Spleen (tissue), 11 donors: Measurements from ENCODE around the gene RNFT2. TPM values are rescaled to one million over a fixed set of nuclear protein-coding genes. Genes with fewer than 3 reads are reported as not detected.

Experiments used
- DNase-seq: peaks from one replicate; pipeline ENCODE4 v3.0.0-alpha.2; 2020
- H3K27ac ChIP-seq, 8 donors: fragments of 200-600 bp; sonication (generic) in 7 of 8; 1 replicate in 4 of 8; 2 replicates in 4 of 8; pipeline versions ENCODE4 v1.5.0 to v1.8.0; 2016 to 2021; ENCODE audit warnings: inconsistent platforms in 4 of 8, mild to moderate bottlenecking in 4 of 8, moderate library complexity in 1 of 8
- H3K27me3 ChIP-seq, 7 donors: fragments of 200-600 bp; sonication (generic) in 6 of 7; replicated peaks in 1 of 7; 1 replicate in 4 of 7; 2 replicates in 3 of 7; pipeline versions ENCODE4 v1.5.0 to v1.8.0; 2016 to 2021; ENCODE audit warnings: inconsistent platforms in 3 of 7, mild to moderate bottlenecking in 1 of 7
- H3K36me3 ChIP-seq, 6 donors: fragments of 200-600 bp; sonication (generic) in 5 of 6; 1 replicate in 4 of 6; 2 replicates in 2 of 6; pipeline versions ENCODE4 v1.5.0 to v1.8.0; 2016 to 2021; ENCODE audit warnings: inconsistent platforms in 2 of 6
- H3K4me1 ChIP-seq, 6 donors: fragments of 200-600 bp; sonication (generic) in 5 of 6; 1 replicate in 3 of 6; 2 replicates in 3 of 6; pipeline versions ENCODE4 v1.5.0 to v1.8.0; 2016 to 2021; ENCODE audit warnings: inconsistent platforms in 3 of 6
- H3K4me3 ChIP-seq, 8 donors: fragments of 200-600 bp; sonication (generic) in 7 of 8; 1 replicate in 4 of 8; 2 replicates in 4 of 8; pipeline versions ENCODE4 v1.5.0 to v1.8.0; 2016 to 2021; ENCODE audit warnings: inconsistent platforms in 4 of 8, mild to moderate bottlenecking in 4 of 8, moderate library complexity in 2 of 8
- H3K9me3 ChIP-seq, 8 donors: fragments of 200-600 bp; sonication (generic) in 7 of 8; 1 replicate in 4 of 8; 2 replicates in 4 of 8; pipeline versions ENCODE4 v1.5.0 to v1.8.0; 2016 to 2021; ENCODE audit warnings: inconsistent platforms in 4 of 8
- POLR2A ChIP-seq, 3 donors: fragments of 450-650 bp; IDR thresholded peaks; one replicate each; pipeline ENCODE4 v1.5.1; 2017; ENCODE audit warnings: antibody characterized with exemption in 3 of 3, mild to moderate bottlenecking in 1 of 3
- POLR2AphosphoS5 ChIP-seq, 3 donors: sonication (generic); formaldehyde crosslinking; IDR thresholded peaks; one replicate each; pipeline ENCODE4 v1.5.1; 2017; ENCODE audit warnings: antibody characterized with exemption in 3 of 3
- WGBS, 5 donors: extraction: QIAGEN DNeasy Blood & Tissue Kit in 3 of 5; methylation state at CpG; one replicate each; pipeline versions ENCODE4 v1.1.5 to v1.1.7; 2013 to 2018; 5-methylcytosine and 5-hydroxymethylcytosine counted together
- intact Hi-C: fragments of 100-400 bp; cut with DNase I; formaldehyde crosslinking; loops from one replicate; pipeline ENCODE4 v1.15.0; 2023; ENCODE audit warnings: low total_unique reads
- polyA plus RNA-seq, 3 donors: library from polyadenylated mRNA; stranded (reverse); fragments of 200-250 nt; gene quantifications; one replicate each; pipeline ENCODE4 v1.2.1, GENCODE V29; 2013
- total RNA-seq, 7 donors: library from RNA; depleted of rRNA in 3 of 7; stranded (reverse); fragments of >200 nt in 3 of 7; fragmentation: NEBNext Ultra II Directional in 4 of 7; extraction: Animal tissue kit (Norgen Biotek cat#: 25700) in 4 of 7; gene quantifications; one replicate each; pipeline versions ENCODE4 v1.1.0 to v1.2.1, GENCODE V29; 2016 to 2021
- TF ChIP-seq, protein P1 (sequence below), 11 experiments: fragments of 200-600 bp in 7 of 11; fragments of 450-650 bp in 4 of 11; sonication (generic) in 4 of 11; IDR thresholded peaks in 8 of 11; conservative IDR thresholded peaks in 3 of 11; 1 replicate in 7 of 11; 2 replicates in 4 of 11; pipeline versions ENCODE4 v1.4.0 to v1.8.0; 2016 to 2021; ENCODE audit warnings: antibody characterized with exemption in 11 of 11, inconsistent platforms in 4 of 11, mild to moderate bottlenecking in 1 of 11
- donor health status: healthy with polysubstance abuse.
- donor health status: DM: no; HTN: no; CAD: no; lungs with moderate emphysema.
- donor health status: DM: no; HTN: no; CAD: no.
- donor health status: Bipolar disorder and iron deficiency.
- donor health status: healthy.
- donor health status: DM: no; HTN: no; CAD: no.
- donor health status: DM: yes; HTN: yes; CAD: no.

RNFT2 gene
- total and polyA plus RNA-seq, 10 donors: 1.9 to 6.0 (median 3.8) TPM

DNA sequence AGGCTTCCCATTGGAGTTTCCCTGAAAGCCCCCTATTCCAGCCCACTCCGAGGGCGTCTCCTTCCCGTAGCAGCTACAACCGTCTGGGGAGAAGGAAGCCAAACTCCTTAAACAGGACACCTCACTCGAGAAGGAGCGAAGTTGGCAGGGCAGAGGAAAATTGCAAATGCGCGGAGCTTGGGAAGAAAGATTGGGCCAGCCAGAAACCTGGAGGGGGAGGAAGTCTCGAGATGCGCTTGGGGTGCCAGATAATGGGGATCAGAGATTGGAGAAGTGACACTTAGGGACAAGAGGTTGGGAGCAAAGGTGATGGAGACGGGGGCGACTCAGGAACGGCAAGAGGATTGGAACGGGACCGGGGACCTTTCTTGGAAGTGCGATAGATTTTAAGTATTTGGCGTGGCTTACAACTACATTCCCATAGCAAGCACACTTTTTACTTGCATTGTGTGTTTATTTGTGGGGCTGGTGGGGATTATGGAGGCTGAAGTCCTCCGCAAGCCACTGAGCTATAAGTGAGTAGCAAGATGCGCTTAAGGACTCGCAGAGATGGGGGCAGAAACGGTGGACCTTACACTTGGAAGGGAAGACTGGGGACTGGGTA, 142.2 kb downstream of the RNFT2 start:
- intact Hi-C loops: no loop called here
- TF ChIP-seq POLR2AphosphoS5 (IDR thresholded peaks at IDR 0.05): no peak
- no peak for TF ChIP-seq POLR2A (IDR thresholded peaks at IDR 0.05)
- TF ChIP-seq, protein P1, sequence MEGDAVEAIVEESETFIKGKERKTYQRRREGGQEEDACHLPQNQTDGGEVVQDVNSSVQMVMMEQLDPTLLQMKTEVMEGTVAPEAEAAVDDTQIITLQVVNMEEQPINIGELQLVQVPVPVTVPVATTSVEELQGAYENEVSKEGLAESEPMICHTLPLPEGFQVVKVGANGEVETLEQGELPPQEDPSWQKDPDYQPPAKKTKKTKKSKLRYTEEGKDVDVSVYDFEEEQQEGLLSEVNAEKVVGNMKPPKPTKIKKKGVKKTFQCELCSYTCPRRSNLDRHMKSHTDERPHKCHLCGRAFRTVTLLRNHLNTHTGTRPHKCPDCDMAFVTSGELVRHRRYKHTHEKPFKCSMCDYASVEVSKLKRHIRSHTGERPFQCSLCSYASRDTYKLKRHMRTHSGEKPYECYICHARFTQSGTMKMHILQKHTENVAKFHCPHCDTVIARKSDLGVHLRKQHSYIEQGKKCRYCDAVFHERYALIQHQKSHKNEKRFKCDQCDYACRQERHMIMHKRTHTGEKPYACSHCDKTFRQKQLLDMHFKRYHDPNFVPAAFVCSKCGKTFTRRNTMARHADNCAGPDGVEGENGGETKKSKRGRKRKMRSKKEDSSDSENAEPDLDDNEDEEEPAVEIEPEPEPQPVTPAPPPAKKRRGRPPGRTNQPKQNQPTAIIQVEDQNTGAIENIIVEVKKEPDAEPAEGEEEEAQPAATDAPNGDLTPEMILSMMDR (IDR thresholded peaks at IDR 0.05 in 8 of 11, conservative IDR thresholded peaks at IDR 0.05 in 3 of 11): no peak
- Histone ChIP-seq H3K4me1 (peaks cover 25 to 52% (median 42%) of the 10 kb centered on the region in 6 donors), H3K27me3 (peaks cover 0 to 98% (median 77%) of the 10 kb centered on the region in 7 donors), H3K9me3 (no peaks in the 10 kb centered on the region), H3K27ac (no peak overlapping the region), H3K4me3 (peak overlapping the region in 7 of 8 donors; percentile 23 to 68 (median 34)), H3K36me3 (no peaks in the 10 kb centered on the region)
- WGBS, 5 donors: 4 to 8% (median 5%) methylated on average over 20 to 21 of the region's 21 CpGs
- DNase-seq: peak; percentile 20

- Histone ChIP-seq H3K9me3 (no peaks in the 10 kb centered on the region), H3K36me3 (no peaks in the 10 kb centered on the region), H3K4me1 (peaks cover 25 to 52% (median 42%) of the 10 kb centered on the region in 6 donors), H3K27ac (no peak overlapping the region), H3K27me3 (peaks cover 0 to 92% (median 72%) of the 10 kb centered on the region in 7 donors), H3K4me3 (peak overlapping the region in 6 of 8 donors; percentile 23 to 68 (median 34))
- intact Hi-C loops: no loop called here
- peak; percentile 81 for DNase-seq
- TF ChIP-seq, protein P1 (IDR thresholded peaks at IDR 0.05 in 8 of 11, conservative IDR thresholded peaks at IDR 0.05 in 3 of 11): no peak
- TF ChIP-seq POLR2A (IDR thresholded peaks at IDR 0.05): no peak
- WGBS, 5 donors: 0 to 1% (median 1%) methylated on average over 37 to 65 of the region's 65 CpGs
These were observed 142.8 kb downstream of the RNFT2 start for GRCh38 chr12:116880817-116881324.

- Histone ChIP-seq H3K4me3 (peak within 1 kb of the TSS in 7 of 8 donors; percentile 13 to 68 (median 34)), H3K27me3 (peaks cover 0 to 87% (median 67%) of the 10 kb centered on the region in 7 donors), H3K27ac (no peak within 1 kb of the TSS), H3K9me3 (no peaks in the 10 kb centered on the region), H3K4me1 (peaks cover 25 to 52% (median 42%) of the 10 kb centered on the region in 6 donors), H3K36me3 (no peaks in the 10 kb centered on the region)
- TF ChIP-seq, protein P1 (IDR thresholded peaks at IDR 0.05 in 8 of 11, conservative IDR thresholded peaks at IDR 0.05 in 3 of 11): no peak
- no peak for TF ChIP-seq POLR2A (IDR thresholded peaks at IDR 0.05)
- TF ChIP-seq POLR2AphosphoS5 (IDR thresholded peaks at IDR 0.05): no peak
- 1 to 2% (median 1%) methylated on average over 30 to 49 of the region's 49 CpGs for WGBS, 5 donors
- intact Hi-C loops: no loop called here
- DNase-seq: peak; percentile 62
These were observed 143.3 kb downstream of the RNFT2 start, which contains the start of gene HRK for GRCh38 chr12:116881325-116881876. HRK (minus strand) TSS chr12:116881441; CDS start chr12:116881307, 134 bp downstream.
